Tibial nerve (tissue), 4 donors: ENCODE results near the gene ZNF311.

Experiments
- CTCF ChIP-seq, 5 experiments: fragments of 200-600 bp in 3 of 5; fragments of 450-650 bp in 2 of 5; sonication (generic) in 3 of 5; IDR thresholded peaks; one replicate each; pipeline ENCODE4 v1.5.1; 2016 to 2019; ENCODE audit warnings: antibody characterized with exemption in 5 of 5, mild to moderate bottlenecking in 3 of 5, moderate library complexity in 2 of 5
- EP300 ChIP-seq, 2 donors: sonication (generic); formaldehyde crosslinking; IDR thresholded peaks; one replicate each; pipeline ENCODE4 v1.6.1; 2017; ENCODE audit warnings: antibody characterized with exemption in 2 of 2, mild to moderate bottlenecking in 1 of 2
- POLR2A ChIP-seq, 2 donors: fragments of 450-650 bp; IDR thresholded peaks; one replicate each; pipeline ENCODE4 v1.6.1; 2017; ENCODE audit warnings: antibody characterized with exemption in 2 of 2, mild to moderate bottlenecking in 2 of 2, moderate library complexity in 2 of 2

DNA sequence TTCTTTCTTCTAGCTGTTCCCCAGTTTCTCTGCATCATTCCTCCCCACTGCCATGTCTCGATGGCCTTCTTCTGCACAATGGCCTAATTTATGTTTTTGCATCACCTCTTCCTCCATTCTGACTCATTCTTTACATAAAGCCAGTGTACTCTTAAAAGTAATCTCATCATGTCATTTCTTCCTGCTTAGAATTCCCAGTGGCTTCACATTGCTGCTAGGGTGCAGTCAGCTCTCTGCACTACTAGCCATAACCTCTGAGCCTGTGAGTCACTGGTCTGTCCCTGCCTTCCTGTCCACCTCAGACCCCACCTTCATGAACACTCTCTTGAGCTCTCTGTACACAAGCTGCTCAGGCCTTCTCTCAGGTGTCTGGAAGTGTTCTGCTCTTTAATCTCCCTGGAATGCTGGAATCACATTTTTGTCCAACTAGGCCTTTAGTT is 57.3 kb downstream of the ZNF311 start:
- TF ChIP-seq CTCF (IDR thresholded peaks at IDR 0.05) (no peak), POLR2A (IDR thresholded peaks at IDR 0.05) (no peak), EP300 (IDR thresholded peaks at IDR 0.05) (no peak)
